ENCODE measurements around the gene ANKRD11.

ANKRD11 gene

DNA sequence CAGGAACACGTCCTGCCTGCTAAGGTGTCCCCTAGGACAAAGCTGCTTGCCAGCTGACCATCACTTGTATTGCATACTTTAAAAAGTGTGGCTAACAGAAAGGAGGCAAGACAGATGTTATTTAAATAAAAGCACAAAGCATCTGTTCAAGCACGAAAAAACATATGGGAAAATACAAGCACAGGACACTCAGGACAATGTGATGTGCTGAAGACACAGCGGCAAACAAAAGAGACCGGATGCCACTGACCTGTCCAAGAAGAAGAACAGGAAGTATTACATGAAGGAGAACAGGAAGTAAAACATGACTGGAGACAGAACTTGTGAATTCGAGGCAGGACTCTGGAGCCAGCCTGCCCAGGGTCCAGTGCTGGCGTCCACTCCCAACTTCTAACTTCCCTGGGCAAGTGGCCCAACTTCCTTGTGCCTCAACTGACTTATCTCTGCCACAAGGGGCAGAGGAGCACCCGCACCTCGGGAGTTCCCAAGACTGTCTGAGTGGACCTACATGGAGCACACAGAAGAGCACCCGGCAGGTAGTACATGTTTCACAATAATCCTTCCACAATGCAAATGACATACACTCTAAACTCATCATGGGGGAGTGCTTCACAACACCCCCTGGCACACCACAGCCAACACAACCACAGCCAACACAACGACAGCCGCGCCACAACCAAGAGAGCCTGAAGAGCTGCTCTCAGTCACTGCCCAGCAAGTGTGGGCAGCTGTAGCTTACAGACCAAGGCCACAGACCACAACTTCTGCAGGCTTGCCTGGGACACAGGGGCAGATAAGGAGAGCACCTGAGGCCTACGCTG, 36.6 kb downstream of the ANKRD11 start:
- in situ Hi-C loops (cut with MboI; ENCODE audit: low pct_unique_long_range_greater_than_20kb, low sequenced_read_pairs, unreplicated experiment): no loop called here
- TF ChIP-seq, protein P1, sequence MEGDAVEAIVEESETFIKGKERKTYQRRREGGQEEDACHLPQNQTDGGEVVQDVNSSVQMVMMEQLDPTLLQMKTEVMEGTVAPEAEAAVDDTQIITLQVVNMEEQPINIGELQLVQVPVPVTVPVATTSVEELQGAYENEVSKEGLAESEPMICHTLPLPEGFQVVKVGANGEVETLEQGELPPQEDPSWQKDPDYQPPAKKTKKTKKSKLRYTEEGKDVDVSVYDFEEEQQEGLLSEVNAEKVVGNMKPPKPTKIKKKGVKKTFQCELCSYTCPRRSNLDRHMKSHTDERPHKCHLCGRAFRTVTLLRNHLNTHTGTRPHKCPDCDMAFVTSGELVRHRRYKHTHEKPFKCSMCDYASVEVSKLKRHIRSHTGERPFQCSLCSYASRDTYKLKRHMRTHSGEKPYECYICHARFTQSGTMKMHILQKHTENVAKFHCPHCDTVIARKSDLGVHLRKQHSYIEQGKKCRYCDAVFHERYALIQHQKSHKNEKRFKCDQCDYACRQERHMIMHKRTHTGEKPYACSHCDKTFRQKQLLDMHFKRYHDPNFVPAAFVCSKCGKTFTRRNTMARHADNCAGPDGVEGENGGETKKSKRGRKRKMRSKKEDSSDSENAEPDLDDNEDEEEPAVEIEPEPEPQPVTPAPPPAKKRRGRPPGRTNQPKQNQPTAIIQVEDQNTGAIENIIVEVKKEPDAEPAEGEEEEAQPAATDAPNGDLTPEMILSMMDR (IDR thresholded peaks at IDR 0.05; ENCODE audit: extremely low read depth, insufficient read depth, missing control alignments): peak; percentile 19
- no peak for DNase-seq (ENCODE audit: low spot score)

DNA sequence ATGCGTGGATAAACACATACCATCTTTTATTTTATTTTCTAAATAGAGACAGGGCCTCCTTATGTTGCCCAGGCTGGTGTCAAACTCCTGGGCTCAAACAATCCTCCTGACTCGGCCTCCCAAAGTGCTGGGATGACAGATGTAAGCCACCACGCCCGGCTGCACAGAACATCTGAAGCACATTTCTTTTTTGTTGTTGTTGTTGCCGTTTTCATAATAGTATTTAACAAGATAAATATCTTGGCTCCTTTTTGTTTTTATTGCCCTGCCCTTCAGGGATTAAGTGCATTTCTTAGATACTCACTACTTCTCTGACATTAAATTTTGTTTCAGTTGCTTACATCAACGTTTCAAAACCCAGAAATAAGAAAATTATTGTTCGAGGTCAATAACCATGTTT, 37.4 kb downstream of the ANKRD11 start:
- TF ChIP-seq, protein P1 (IDR thresholded peaks at IDR 0.05; ENCODE audit: extremely low read depth, insufficient read depth, missing control alignments): no peak
- in situ Hi-C loops (cut with MboI; ENCODE audit: low pct_unique_long_range_greater_than_20kb, low sequenced_read_pairs, unreplicated experiment): no loop called here

DNA sequence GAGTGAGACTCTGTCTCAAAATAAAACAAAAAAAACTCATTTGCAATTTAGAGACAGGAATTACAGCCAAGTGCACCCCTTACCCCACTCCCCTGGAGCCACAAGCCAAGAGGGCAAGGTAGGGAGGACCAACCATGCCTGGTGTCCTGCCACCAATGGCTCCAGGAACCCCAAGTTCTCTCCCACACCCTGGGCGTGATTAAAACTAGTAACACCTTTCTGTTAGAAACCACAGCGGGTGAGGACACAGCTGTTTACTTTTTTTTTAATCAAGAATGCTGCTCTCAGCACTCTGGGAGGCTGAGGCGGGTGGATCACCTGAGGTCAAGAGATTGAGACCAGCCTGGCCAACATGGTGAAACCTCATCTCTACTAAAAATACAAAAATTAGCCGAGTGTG, 38.1 kb downstream of the ANKRD11 start:
- DNase-seq (ENCODE audit: low spot score): no peak
- in situ Hi-C loops (cut with MboI; ENCODE audit: low pct_unique_long_range_greater_than_20kb, low sequenced_read_pairs, unreplicated experiment): no loop called here
- TF ChIP-seq, protein P1 (IDR thresholded peaks at IDR 0.05; ENCODE audit: extremely low read depth, insufficient read depth, missing control alignments): no peak

More for the DNA sequence above, 37.4 kb downstream of the ANKRD11 start:
- no peak for DNase-seq (ENCODE audit: low spot score)

DNA sequence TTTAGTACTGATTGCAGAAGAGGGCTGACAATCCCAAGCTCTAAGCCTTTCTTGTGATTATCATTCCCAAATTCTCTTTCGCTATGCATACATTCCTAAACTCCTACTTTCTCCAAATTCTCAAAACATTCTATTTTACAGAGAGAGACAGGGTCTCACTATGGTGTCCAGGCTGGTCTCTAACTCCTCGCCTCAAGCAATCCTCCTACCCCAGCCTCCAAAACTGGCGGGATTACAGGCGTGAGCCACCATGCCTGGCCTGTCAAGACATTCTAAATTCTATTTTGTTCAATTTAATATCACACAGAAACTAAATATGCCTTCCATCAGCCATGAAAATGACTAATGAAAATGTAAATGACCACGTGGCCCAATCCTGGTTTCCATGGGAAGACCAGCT, 39.8 kb downstream of the ANKRD11 start:
- in situ Hi-C loops (cut with MboI; ENCODE audit: low pct_unique_long_range_greater_than_20kb, low sequenced_read_pairs, unreplicated experiment): no loop called here
- no peak for DNase-seq (ENCODE audit: low spot score)
- TF ChIP-seq, protein P1 (IDR thresholded peaks at IDR 0.05; ENCODE audit: extremely low read depth, insufficient read depth, missing control alignments): no peak

DNA sequence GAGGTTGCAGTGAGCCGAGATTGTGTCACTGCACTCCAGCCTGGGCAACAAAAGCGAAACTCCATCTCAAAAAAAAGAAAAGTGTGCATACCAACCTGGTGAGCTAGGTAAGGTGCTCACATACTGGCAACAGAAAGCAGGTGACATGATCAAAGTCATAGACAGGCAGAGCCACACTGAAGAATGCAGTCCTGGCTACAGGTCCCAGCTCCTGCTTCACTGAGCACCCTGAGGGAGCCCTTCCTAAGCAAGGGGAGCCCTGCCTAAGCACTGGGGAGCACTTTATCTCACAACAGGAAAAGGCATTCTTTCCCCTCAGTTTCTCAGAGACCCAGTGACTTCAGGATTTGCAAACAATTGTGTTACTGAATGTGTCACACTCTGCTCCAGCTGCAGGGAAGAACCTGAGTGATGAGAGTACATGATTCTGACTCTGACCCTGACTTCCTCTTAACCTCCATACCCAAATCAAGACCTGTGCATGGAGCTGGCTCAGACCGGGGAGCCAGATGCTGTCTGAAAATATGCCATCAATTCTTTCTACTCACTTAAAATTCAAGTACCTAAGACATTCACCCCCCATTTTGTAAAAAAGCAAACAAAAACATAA, 40.5 kb downstream of the ANKRD11 start:
- in situ Hi-C loops (cut with MboI; ENCODE audit: low pct_unique_long_range_greater_than_20kb, low sequenced_read_pairs, unreplicated experiment): no loop called here
- TF ChIP-seq, protein P1 (IDR thresholded peaks at IDR 0.05; ENCODE audit: extremely low read depth, insufficient read depth, missing control alignments): no peak
- DNase-seq (ENCODE audit: low spot score): no peak

DNA sequence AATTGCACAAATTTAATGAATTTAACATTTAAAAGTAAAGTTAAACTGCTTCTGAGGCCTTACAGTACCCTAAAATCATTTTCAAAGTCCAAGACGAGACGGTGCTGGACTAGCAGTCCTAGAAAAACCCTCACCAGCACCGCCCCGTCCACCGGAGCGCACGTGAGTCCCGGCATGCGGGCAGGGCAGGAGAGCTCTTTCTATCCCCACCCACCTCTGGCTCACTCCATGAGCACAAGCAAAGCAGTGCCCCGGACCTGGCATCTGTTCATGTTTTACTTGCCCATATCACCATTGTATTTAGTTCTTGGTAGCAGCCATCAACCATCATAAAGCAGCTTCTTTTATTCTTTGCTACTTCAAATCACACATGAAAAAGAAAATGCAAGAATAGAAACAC, 41.7 kb downstream of the ANKRD11 start:
- TF ChIP-seq, protein P1 (IDR thresholded peaks at IDR 0.05; ENCODE audit: extremely low read depth, insufficient read depth, missing control alignments): no peak
- DNase-seq (ENCODE audit: low spot score): no peak
- in situ Hi-C loops (cut with MboI; ENCODE audit: low pct_unique_long_range_greater_than_20kb, low sequenced_read_pairs, unreplicated experiment): no loop called here
